ENCODE data around the gene ABCA12. TPM values are rescaled to one million over a fixed set of nuclear protein-coding genes. Genes with fewer than 3 reads are reported as not detected.

ABCA12 gene
- total and polyA plus RNA-seq, 2 of the 13 experiments (the other 11 are each of a cell fraction or from before 2014, with no cell fraction given): 0.02 to 0.07 TPM

DNA sequence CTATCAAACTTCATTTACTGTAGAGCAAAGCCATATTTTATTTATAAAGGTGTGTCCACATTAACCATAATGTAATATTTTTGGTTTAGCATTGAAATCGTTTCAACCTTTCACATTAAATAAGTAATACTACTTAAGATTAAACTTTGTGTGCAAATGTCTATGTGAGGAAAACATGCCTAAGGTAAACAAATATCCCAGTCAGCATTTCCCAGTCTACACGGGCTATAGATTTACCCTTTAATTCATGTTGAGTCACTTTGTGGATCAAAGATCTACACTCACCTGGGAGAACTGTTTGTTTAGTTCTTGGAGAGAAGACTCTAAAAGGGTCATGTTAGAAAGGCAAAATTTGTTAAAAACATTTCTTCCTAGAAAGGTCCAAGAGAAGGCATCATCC is 89.1 kb downstream of the ABCA12 start (continued):
- TF ChIP-seq, protein P1, sequence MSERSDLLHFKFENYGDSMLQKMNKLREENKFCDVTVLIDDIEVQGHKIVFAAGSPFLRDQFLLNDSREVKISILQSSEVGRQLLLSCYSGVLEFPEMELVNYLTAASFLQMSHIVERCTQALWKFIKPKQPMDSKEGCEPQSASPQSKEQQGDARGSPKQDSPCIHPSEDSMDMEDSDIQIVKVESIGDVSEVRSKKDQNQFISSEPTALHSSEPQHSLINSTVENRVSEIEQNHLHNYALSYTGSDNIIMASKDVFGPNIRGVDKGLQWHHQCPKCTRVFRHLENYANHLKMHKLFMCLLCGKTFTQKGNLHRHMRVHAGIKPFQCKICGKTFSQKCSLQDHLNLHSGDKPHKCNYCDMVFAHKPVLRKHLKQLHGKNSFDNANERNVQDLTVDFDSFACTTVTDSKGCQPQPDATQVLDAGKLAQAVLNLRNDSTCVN (CRISPR knock-in tag; IDR thresholded peaks at IDR 0.05; ENCODE audit: borderline replicate concordance): no peak
- peak; percentile 82 for TF ChIP-seq MAFF (IDR thresholded peaks at IDR 0.05; ENCODE audit: low read depth, low read length)
- TF ChIP-seq RFX3 (CRISPR knock-in tag; IDR thresholded peaks at IDR 0.05): no peak
- no peak for TF ChIP-seq ZNF44 (CRISPR knock-in tag; IDR thresholded peaks at IDR 0.05)

DNA sequence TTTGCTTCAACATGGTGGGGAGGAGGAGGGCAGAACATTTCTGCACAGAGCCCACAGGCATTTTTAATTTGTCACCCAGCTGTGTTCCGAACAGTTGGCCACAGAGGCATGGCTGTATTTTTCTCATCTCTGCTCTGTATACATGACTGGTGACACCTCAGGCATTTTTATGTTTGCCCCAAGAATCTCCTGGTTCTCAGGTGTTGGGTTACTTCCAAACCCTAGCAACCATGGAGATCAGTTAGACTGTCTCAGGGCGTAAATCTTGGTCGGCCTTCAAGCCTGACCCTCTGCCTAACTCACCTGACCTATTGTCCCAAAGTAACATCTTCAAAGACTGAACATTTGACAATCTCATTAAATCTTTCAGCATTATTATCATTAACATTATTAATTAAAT is 100.0 kb downstream of the ABCA12 start:
- intact Hi-C loops (cut with micrococcal nuclease; ENCODE audit: unreplicated experiment): no loop called here
- FAIRE-seq (no peak), DNase-seq (ENCODE audit: low spot score) (no peak), ATAC-seq (no peak)
- in situ Hi-C loops (cut with HindIII; ENCODE audit: extremely low pct_ligation_motif_present, low pct_unique_long_range_greater_than_20kb): no loop called here
- Histone ChIP-seq H3K27ac (ENCODE audit: extremely low read length, insufficient read depth, low read length) (no peak overlapping the region), H3K9ac (ENCODE audit: insufficient read depth, low read depth, low read length) (no peak overlapping the region), H4K20me1 (ENCODE audit: insufficient read depth, low read length) (no peaks in the 10 kb centered on the region), H3K4me1 (ENCODE audit: insufficient read depth, low read length) (no peaks in the 10 kb centered on the region), H3K36me3 (replicated peaks in 1 of 2; ENCODE audit: control insufficient read depth in 1 of 2, insufficient read depth in 2 of 2, low read length in 2 of 2) (no peaks in the 10 kb centered on the region), H3K9me3 (ENCODE audit: low read length) (no peaks in the 10 kb centered on the region), H3K4me2 (ENCODE audit: low read depth, low read length) (no peak overlapping the region), H2AFZ (ENCODE audit: low read length) (no peak overlapping the region), H3K27me3 (ENCODE audit: control insufficient read depth in 1 of 2, insufficient read depth in 2 of 2, low read length in 2 of 2) (0 out of 5 replicates have a peak, but pooled peaks cover 0 to 3% of the 10 kb centered on the region in 2 experiments), H3K4me3 (replicated peaks in 1 of 3; ENCODE audit: insufficient read depth in 1 of 3, low read depth in 2 of 3, low read length in 3 of 3) (no peak overlapping the region), H3K79me2 (ENCODE audit: insufficient read depth, low read length) (no peaks in the 10 kb centered on the region)
- ChIA-PET POLR2A (no interaction called here), CTCF (ENCODE audit: low intra/inter-chr PET ratio, low total read pairs) (no interaction called here)
- BruUV-seq (replicated peaks): no TSS peak
- WGBS (ENCODE audit: low lambda C conversion rate): 24% methylated on average over 3 of the region's 3 CpGs
- no peak for TF ChIP-seq RORA (CRISPR knock-in tag; IDR thresholded peaks at IDR 0.05)
- no peak for TF ChIP-seq KAT7 (CRISPR knock-in tag; IDR thresholded peaks at IDR 0.05; ENCODE audit: borderline replicate concordance)
- no peak for TF ChIP-seq NR2F1 (CRISPR knock-in tag; IDR thresholded peaks at IDR 0.05)
- TF ChIP-seq, protein P2, sequence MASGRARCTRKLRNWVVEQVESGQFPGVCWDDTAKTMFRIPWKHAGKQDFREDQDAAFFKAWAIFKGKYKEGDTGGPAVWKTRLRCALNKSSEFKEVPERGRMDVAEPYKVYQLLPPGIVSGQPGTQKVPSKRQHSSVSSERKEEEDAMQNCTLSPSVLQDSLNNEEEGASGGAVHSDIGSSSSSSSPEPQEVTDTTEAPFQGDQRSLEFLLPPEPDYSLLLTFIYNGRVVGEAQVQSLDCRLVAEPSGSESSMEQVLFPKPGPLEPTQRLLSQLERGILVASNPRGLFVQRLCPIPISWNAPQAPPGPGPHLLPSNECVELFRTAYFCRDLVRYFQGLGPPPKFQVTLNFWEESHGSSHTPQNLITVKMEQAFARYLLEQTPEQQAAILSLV (CRISPR knock-in tag; IDR thresholded peaks at IDR 0.05; ENCODE audit: borderline replicate concordance): no peak
- no peak for TF ChIP-seq ZNF441 (CRISPR knock-in tag; IDR thresholded peaks at IDR 0.05; ENCODE audit: borderline replicate concordance)
- no peak for TF ChIP-seq ZNF674 (CRISPR knock-in tag; IDR thresholded peaks at IDR 0.05; ENCODE audit: low read depth)
- TF ChIP-seq, protein P3, sequence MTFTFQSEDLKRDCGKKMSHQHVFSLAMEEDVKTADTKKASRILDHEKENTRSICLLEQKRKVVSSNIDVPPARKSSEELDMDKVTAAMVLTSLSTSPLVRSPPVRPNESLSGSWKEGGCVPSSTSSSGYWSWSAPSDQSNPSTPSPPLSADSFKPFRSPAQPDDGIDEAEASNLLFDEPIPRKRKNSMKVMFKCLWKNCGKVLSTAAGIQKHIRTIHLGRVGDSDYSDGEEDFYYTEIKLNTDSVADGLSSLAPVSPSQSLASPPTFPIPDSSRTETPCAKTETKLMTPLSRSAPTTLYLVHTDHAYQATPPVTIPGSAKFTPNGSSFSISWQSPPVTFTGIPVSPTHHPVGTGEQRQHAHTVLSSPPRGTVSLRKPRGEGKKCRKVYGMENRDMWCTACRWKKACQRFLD (CRISPR knock-in tag; IDR thresholded peaks at IDR 0.05; ENCODE audit: borderline replicate concordance): no peak
- TF ChIP-seq ZFP82 (CRISPR knock-in tag; IDR thresholded peaks at IDR 0.05; ENCODE audit: borderline replicate concordance): no peak
- TF ChIP-seq, protein P4, sequence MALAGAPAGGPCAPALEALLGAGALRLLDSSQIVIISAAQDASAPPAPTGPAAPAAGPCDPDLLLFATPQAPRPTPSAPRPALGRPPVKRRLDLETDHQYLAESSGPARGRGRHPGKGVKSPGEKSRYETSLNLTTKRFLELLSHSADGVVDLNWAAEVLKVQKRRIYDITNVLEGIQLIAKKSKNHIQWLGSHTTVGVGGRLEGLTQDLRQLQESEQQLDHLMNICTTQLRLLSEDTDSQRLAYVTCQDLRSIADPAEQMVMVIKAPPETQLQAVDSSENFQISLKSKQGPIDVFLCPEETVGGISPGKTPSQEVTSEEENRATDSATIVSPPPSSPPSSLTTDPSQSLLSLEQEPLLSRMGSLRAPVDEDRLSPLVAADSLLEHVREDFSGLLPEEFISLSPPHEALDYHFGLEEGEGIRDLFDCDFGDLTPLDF (CRISPR knock-in tag; IDR thresholded peaks at IDR 0.05): no peak
- no peak for TF ChIP-seq ZNF556 (CRISPR knock-in tag; IDR thresholded peaks at IDR 0.05; ENCODE audit: borderline replicate concordance)
- TF ChIP-seq, protein P5, sequence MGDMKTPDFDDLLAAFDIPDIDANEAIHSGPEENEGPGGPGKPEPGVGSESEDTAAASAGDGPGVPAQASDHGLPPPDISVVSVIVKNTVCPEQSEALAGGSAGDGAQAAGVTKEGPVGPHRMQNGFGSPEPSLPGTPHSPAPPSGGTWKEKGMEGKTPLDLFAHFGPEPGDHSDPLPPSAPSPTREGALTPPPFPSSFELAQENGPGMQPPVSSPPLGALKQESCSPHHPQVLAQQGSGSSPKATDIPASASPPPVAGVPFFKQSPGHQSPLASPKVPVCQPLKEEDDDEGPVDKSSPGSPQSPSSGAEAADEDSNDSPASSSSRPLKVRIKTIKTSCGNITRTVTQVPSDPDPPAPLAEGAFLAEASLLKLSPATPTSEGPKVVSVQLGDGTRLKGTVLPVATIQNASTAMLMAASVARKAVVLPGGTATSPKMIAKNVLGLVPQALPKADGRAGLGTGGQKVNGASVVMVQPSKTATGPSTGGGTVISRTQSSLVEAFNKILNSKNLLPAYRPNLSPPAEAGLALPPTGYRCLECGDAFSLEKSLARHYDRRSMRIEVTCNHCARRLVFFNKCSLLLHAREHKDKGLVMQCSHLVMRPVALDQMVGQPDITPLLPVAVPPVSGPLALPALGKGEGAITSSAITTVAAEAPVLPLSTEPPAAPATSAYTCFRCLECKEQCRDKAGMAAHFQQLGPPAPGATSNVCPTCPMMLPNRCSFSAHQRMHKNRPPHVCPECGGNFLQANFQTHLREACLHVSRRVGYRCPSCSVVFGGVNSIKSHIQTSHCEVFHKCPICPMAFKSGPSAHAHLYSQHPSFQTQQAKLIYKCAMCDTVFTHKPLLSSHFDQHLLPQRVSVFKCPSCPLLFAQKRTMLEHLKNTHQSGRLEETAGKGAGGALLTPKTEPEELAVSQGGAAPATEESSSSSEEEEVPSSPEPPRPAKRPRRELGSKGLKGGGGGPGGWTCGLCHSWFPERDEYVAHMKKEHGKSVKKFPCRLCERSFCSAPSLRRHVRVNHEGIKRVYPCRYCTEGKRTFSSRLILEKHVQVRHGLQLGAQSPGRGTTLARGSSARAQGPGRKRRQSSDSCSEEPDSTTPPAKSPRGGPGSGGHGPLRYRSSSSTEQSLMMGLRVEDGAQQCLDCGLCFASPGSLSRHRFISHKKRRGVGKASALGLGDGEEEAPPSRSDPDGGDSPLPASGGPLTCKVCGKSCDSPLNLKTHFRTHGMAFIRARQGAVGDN (CRISPR knock-in tag; IDR thresholded peaks at IDR 0.05): no peak

Measured in HepG2 (cell line).